Measurements from ENCODE around the gene DSCAM.
"Not testable (repeated sequence)": the region's sequence is repeated elsewhere in the genome, so short reads cannot be mapped to it uniquely, and the experiment has no call there.

The DSCAM gene

DNA sequence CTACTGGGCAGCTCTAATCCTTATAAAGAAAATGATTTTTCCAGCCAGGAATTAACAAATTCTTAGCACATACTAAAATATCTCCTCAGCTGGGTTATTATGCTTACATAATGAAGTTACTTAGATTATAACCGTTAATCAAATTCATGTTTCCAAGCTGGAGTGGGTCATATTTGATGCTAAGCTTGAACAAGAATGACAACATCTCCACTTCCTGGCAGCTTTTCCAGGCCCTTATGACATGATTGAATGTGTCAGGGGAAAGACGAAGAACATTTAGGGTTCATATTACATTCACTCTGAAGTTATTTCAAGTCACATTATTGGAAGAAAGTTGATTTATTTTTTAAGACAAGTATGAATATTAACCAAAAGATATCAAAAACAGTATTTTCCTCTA is 646.0 kb downstream of the DSCAM start:
- no peak for DNase-seq

DNA sequence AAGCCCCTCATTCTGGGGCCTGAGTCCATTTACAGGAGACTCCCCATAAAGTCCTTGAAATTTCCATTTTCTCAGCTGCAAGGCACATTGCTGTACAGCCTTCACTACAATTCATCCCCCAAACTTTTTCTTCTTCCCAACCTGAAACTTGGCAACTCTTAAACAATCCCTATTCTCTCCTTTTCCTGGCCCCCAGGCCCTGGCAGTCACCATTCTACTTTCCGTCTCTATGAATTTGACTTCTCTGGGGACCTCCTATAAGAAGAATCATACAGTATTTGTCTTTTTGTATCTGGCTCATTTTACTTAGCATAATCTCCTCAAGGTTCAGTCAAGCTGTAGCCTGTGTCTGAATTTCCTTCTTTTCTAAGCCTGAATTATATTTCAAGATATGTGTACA is 646.8 kb downstream of the DSCAM start:
- no peak for DNase-seq

GRCh38 chr21:40194185-40194980 is 652.6 kb downstream of the DSCAM start:
- no peak for DNase-seq

GRCh38 chr21:40191616-40192015 is 655.3 kb downstream of the DSCAM start:
- DNase-seq = no peak

DNA sequence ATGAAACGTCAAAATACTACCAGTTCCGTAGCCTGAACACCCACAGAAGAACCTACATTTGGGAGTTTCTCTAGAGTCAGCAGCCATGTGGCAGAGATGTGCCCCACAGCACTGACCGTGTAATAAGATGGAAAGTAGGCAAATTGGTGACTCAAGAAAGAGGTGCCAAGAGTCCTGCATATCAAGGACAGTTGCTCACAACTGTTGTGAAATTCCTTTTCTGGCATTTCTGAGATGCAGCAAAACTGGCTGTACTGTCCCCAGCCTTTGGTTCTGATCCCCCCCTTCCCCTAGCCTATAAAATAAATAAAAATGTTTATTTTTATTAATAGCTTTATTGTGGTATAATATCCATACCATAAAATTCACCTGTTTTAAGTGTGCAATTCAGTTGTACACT is 655.8 kb downstream of the DSCAM start:
- no peak for DNase-seq

DNA sequence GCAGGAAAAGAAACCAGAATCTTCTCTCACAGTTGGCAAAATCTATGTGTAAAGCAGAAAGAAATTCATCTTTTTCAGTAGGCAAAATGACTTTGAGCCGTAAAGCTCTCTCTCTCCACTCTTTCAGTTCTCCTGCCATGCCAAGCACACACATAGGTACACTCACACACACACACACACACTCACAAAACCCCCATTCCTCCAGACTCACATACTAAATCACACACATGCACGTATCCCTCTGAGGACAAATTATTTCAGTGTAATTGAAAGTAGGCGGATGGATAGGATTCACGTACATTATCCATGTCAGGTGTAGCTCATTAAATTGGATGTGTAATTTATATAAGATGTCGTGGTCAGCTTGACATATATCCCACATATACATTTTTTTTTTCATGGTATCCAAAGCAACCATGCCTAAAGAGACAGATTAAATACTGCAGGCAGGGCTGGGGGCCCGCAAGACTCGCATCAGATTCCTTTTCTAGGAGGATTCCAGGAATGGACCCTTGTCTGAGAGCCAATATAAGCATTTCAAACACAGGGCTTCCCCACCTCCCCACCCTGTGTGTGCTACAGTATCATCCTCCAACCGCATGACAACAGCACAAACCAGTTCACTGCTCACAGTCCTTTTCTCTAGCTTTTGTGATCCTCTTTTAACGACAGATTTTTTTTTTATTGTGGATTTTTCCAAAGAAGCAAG is 658.9 kb downstream of the DSCAM start:
- no peak for DNase-seq

- DNase-seq = no peak
Observed at GRCh38 chr21:40187244-40187643, 659.7 kb downstream of the DSCAM start.

GRCh38 chr21:40186045-40186444 is 660.9 kb downstream of the DSCAM start:
- no peak for DNase-seq

DNA sequence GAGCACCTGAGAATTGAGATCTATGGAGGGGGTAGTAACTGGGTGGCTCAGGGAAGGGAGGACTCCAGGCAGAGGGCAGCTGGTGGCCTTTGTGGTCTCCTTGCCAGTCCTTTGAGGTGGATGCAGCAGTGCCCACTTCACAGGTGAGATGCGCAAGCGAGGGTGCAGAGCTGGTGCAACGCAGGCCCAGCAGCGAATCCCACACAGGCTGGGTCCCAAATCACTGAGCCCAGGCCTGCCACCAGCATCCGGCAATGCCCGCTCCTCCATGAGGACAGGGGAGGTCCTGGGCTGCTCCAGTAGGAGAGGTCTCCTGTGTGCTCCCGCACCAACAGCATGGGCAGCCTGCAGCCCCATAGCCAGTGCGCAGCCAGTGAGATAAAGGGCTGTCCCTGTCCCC is 661.8 kb downstream of the DSCAM start:
- DNase-seq = no peak

GRCh38 chr21:40182491-40182890 is 664.5 kb downstream of the DSCAM start:
- not testable (repeated sequence) for DNase-seq

- no peak for DNase-seq
Observed at GRCh38 chr21:40179166-40179565, 667.8 kb downstream of the DSCAM start.

DNA sequence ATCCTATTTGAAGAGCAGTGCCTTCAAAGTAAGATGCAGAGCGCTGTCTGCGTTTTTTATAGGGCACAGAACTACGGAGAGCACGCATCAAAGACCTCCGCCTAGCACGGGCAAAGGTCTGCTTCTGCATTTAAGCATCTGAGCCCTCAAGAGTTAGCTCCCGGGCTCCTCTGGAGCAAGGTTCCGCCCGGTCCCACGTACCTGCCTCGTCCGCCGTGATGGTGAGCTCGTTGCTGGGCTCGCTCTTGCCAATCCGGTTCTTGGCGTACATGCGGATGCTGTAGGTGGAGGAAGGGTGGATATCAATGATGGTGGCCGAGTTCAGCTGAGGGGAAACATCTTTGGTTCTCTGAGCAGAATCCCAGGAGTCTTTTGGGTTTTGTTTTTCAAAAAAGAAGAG is 668.2 kb downstream of the DSCAM start:
- no peak for DNase-seq

DNA sequence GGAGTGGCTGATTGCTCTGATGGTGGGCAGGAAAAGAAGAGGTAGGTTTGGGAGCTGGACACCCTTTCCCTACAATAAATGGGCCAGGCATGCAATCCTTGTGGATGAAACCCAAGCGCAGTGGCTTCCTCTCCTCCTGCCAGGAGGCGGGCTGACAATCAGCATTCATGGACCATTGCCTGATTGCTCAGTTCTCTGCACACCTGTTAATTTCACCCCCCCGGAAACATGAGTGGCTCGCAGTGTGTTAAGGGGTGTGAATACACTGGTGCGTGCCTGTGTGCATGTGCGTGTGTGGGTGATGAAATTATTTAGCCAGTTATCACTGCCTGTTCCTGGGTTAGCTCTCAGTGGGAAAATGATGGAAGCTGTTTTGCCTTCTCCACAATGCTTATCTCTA is 669.0 kb downstream of the DSCAM start:
- DNase-seq = no peak

GRCh38 chr21:40176724-40177123 is 670.2 kb downstream of the DSCAM start:
- no peak for DNase-seq

DNA sequence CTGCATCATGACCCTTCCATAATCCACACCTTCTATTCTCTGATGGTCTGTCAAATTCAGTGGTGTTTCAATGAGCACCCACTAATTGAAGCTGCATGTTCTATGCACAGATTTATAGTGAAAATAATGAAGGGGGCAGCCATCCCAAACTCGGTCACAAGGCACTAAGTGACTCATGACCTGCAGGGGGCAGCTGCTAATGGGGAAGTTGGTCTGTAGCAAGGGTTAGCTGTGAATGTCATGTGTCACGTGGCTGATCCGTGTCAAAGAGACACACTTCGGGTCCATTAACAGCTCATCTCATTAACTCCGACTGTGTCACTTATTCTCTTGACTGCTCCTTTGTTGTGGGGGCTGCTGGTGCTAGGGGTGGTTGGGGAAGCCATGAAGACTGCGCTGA is 673.1 kb downstream of the DSCAM start:
- DNase-seq = no peak

GRCh38 chr21:40169971-40170370 is 677.0 kb downstream of the DSCAM start:
- DNase-seq = no peak

- DNase-seq = no peak
Observed at GRCh38 chr21:40166291-40166843, 680.6 kb downstream of the DSCAM start.

- DNase-seq = no peak
Observed at GRCh38 chr21:40165773-40166070, 681.2 kb downstream of the DSCAM start.

DNA sequence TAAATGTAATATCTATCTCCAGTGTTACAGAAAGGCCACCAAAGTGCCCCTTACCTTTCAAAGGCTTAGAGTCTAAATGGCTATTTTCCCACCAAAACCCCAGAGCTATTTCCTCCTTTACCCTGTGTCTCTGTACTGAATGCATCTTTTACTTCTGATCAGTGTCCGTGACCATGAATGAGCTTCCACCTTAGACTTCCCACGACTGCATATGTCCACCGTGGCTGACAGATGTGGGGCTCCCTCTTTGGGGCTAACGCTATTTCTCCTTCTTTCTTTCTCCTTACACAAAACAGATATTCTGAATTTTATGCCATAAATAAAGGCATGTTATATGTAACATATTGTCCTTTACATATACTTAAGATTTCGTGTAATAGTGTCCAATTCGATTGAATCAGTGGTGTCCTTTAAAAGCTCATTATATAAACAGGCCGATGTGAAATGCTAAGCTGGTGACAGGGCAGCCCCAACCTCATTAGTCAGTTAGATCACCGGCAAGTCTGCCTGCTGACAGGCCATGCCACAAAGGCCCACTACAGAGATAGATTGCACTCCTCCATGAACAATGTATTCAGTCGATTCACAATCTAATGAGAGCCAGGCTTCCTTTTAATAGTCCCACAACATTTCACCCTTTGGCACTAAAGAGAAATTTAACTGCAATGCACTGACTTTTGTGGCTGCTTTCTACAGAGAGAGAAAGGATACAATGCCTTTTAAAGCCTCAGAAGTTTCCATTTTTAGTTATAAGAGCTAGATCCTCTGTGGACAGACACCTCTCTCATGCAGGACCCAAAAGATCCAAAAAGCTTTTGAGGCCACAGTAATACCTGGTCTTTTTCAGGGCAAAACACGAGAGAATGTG is 681.8 kb downstream of the DSCAM start:
- DNase-seq = no peak

- no peak for DNase-seq
Observed at GRCh38 chr21:40162075-40162474, 684.9 kb downstream of the DSCAM start.

DNA sequence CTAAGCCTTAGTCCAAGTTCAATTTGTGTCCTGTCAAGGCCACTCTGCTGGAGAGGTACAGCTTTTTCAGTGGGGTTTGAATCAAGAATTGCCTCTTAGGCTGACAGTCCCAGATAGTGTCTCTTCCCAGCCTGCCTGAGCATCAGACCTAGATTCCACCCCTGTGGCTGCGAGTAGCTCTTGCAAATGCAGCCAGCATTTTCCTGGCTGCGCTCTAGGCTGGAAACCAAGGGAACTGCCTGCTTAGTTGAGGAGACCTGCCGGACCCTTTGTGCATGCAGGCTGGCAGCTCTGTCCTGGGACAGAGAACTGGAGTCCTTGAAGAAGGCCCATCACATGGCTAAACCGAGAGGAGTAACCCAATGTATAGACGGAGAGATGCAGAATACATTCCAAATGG is 686.0 kb downstream of the DSCAM start:
- no peak for DNase-seq

DNA sequence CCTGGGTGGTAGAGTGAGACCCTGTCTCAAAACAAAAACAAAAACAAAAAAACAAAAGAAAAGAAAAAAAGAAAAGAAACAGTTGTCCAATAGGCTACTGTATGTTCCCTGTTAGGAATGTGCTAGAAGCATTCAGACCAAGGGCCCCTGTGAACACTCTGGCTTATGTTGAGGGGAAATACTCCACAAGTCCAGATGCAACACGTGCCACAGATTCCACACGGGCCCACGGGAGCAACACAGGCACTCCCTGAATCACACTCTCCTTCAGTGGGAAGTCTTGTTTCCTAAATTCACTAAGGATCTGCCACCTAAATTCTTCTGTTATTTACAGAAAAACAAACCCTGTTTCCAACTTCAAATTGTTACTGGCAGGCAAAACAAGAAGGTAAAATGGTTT is 688.6 kb downstream of the DSCAM start:
- no peak for DNase-seq

GRCh38 chr21:40155563-40155962 is 691.4 kb downstream of the DSCAM start:
- no peak for DNase-seq

All from right forelimb (tissue), 1 donor.